ENCODE measurements around the gene TEX14.
"Not testable (repeated sequence)": the region's sequence is repeated elsewhere in the genome, so short reads cannot be mapped to it uniquely, and the experiment has no call there.

TEX14 gene

GRCh38 chr17:58597371-58597770, 94.5 kb downstream of the TEX14 start:
- DNase-seq (ENCODE audit: low spot score), result no peak

DNA sequence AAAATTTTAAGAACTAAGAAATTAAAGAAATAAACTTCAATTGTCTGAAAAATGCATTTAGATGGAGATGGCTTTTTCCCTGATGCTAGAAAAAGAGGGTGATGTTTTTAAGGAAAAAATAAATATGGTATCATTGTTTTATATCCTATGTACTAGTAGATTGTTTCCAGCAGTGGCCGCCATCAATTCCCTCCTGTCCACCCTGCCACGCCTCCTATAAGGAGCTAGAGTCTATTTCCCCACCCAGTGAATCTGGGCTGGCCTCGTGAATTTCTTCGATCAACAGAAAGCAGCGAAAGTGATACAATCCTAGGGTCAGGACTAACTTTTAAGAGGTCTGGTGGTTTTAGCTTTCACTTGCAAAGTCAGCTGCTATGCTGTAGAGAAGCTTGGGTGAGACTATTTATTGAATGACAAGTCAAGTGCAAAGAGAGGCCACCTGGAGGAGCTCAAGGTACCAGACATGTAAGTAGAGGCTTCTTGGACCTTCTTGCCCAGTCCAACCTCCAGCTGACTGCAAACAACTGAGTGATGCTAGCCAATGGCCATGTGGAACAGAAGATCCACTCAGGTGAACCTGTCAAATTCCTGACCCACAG, 96.6 kb downstream of the TEX14 start:
- no peak for DNase-seq (ENCODE audit: low spot score)

- DNase-seq (ENCODE audit: low spot score), result no peak
Measured at GRCh38 chr17:58593123-58593522, 98.7 kb downstream of the TEX14 start.

DNA sequence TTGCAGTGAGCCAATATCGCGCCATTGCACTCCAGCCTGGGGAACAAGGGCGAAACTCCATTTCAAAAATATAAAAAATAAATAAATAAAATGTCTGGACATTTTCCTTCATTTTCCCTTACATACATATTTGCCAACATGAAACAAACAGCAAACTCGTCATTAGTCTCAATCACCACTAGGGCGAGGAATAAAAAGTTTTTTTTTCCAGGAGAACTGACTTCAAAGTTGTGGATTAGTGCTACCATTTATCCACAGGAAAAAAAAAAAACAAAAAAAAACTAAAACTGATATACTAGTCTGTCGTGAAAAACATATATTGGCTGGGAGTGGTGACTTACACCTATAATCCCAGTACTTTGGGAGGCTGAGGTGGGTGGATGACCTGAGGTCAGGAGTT, 100.4 kb downstream of the TEX14 start:
- no peak for DNase-seq (ENCODE audit: low spot score)

GRCh38 chr17:58590377-58590776, 101.5 kb downstream of the TEX14 start:
- DNase-seq (ENCODE audit: low spot score), result no peak

GRCh38 chr17:58587713-58588117, 104.1 kb downstream of the TEX14 start:
- DNase-seq (ENCODE audit: low spot score), result peak; percentile 77

GRCh38 chr17:58586009-58586644, 105.7 kb downstream of the TEX14 start:
- no peak for DNase-seq (ENCODE audit: low spot score)

- DNase-seq (ENCODE audit: low spot score), result no peak
Measured at GRCh38 chr17:58585554-58585953, 106.3 kb downstream of the TEX14 start.

- no peak for DNase-seq (ENCODE audit: low spot score)
Measured at GRCh38 chr17:58583486-58583885, 108.4 kb downstream of the TEX14 start.

DNA sequence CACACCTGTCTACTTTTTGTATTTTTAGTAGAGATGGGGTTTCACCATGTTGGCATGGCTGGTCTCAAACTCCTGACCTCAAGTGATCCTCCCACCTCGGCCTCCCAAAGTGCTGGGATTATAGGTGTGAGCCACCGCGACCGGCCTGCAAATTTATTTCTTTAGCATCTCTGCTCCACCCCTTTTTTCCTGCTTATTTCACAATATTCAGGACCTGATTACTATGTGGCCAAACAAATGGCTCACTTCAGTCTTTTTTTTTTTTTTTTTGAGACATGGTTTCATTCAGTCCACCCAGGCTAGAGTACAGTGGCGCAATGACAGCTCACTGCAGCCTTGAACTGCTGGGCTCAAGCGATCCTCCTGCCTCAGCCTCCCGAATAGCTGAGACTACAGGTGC, 109.1 kb downstream of the TEX14 start:
- DNase-seq (ENCODE audit: low spot score), result not testable (repeated sequence)

- no peak for DNase-seq (ENCODE audit: low spot score)
Measured at GRCh38 chr17:58580671-58581070, 111.2 kb downstream of the TEX14 start.

GRCh38 chr17:58577696-58578095, 114.1 kb downstream of the TEX14 start:
- DNase-seq (ENCODE audit: low spot score), result peak; percentile 40

DNA sequence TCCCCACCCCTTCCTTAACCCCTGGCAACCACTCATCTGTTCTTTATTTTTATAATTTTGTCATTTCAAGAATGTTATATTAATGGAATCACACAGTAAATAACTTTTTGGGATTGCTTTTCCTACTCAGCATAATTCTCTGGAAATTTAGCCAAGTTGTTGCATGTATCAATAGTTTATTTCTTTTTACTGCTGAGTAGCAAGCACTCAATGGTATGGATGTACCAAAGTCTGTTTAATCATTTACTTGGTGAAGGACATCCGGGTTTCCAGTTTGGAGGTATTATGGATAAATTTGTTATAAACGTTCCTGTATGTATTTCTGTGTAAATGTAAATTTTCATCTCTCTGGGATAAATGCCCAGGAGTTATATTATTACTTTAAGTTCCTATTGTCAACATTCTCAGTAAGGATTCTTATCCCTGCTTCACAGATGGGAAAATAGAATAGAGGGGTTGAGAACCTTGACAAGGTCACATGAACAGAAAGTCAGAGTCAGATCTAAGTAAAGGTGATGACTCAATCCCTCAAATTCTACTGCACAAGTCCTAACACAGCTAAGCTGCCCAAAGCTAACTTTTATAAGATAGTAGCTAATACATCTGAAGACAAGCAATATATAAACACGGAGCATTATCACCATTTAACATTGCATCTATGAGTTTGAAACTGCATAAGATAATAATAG, 115.0 kb downstream of the TEX14 start:
- DNase-seq (ENCODE audit: low spot score), result no peak

DNA sequence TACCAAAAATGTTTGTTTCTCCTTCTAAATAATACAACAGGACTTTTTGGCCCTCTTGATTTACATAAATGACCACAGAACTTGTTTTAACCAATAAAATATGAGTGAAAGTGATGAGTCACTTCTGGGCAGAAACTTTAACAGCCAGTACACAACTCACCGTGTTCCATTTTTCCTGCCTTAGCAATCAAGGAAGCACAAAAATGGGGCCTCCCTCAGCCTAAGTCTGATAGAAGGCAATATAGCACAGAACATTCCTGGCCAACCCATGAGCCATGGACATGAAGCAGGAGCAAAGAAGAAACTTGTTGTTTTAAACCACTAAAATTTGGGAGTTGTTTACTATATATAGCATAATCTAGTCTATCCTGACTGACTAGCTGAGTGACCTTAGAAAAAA, 116.3 kb downstream of the TEX14 start:
- DNase-seq (ENCODE audit: low spot score), result no peak

DNA sequence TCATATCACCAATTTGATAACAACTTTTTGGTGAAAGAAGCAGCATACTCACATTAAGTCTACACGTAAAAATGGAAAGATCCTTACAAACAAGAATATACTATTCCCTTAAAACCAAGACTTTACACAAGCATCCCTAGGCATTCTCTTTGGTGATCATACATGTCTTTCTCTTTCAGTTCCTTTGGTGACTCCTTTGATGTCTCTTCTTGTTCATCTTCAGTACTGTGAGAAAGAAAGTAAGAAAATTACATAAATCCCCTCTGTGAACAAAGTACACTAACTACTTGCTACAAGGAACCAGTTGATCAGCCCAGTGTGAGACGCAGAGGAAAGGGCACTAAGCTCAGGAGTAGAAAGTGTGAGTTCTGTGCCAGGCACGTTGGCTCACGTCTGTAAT, 117.8 kb downstream of the TEX14 start:
- DNase-seq (ENCODE audit: low spot score), result no peak

DNA sequence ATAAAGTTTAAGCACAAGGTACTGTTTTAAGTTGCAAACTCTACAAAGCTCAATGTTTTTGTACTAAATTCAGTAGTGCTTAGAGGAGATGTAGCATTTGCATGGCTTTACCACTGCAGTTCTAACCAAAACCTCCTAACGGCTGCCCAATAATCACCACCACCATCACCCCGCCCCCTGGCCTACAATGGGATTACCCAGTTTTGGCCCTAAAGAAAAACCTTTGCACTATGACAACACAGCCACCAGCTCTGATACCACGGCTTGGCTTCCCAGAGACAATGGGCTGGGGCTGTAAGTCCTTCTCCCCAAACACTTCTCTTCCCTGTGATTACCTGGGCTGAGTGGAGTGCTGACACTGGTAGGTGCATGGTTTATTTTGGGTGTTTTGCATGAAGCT, 119.0 kb downstream of the TEX14 start:
- no peak for DNase-seq (ENCODE audit: low spot score)

DNA sequence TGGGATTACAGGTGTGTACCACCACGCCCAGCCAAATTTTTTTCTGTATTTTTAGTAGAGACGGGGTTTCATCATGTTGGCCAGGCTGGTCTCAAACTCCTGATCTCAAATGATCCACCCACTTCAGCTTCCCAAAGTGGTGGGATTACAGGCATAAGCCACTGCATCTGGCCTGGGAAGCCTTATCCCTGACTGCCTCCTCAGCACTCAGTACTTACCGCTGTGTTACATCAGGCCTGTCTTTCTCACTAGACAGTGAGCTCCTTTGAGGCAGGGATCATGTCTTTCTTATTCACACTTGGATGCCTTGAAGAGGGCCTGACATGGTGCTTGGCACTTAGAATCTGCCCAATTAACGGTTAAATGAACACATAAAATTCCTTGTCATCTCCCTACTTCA, 121.1 kb downstream of the TEX14 start:
- DNase-seq (ENCODE audit: low spot score), result no peak

DNA sequence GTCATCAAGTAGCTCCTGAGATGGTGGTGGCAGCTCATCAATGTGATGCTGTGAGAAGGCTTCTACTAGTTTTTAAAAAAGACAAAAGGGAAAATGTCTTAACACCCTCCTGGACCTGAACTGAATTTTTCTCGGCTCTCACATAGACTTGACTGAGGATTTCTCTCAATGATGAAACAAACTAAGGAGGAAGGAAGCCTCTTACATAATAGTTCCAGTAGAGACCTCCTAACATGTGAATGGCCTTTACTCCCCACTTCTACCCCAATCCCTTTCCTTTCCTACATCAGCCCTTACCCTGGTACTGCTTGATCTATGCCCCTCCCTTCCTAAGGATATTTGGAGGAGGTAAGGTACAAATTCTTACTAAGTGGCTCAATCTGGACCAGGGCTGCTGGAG, 122.6 kb downstream of the TEX14 start:
- no peak for DNase-seq (ENCODE audit: low spot score)

DNA sequence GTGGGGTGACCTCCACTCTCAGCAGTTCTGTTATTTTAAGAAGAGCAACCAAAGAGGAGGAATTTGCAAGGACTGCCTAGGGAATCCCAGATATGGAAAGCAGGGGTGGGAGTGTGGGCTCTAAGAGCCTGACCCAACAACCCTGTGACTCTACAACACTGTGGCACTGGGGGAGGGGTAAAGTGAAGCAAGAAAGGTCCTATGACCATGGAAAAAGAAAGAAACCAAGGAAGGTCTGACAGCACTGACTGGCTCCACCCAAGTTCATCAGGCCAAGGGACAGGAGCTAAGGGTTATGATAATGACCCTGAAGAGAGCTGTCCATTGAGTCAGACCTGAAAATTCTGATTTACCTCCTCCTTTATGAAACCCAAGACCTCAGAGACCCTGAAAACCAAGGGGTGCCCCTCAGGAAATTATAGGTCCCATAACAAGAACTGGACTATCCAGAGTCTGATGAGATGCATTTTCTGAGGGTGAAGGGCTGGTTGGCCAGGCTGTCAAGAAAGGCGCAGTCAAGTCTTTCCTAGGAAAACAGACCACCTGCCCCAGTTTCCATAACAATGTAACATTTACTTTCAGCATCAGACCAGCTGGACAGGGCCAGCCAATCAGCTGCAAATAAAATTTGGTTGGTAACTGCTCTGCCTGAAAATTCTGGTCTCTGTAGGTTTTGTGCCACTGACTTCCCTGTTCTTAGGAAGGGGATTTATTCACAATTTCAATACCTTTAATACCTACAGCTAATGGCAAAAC, 123.6 kb downstream of the TEX14 start:
- no peak for DNase-seq (ENCODE audit: low spot score)

DNA sequence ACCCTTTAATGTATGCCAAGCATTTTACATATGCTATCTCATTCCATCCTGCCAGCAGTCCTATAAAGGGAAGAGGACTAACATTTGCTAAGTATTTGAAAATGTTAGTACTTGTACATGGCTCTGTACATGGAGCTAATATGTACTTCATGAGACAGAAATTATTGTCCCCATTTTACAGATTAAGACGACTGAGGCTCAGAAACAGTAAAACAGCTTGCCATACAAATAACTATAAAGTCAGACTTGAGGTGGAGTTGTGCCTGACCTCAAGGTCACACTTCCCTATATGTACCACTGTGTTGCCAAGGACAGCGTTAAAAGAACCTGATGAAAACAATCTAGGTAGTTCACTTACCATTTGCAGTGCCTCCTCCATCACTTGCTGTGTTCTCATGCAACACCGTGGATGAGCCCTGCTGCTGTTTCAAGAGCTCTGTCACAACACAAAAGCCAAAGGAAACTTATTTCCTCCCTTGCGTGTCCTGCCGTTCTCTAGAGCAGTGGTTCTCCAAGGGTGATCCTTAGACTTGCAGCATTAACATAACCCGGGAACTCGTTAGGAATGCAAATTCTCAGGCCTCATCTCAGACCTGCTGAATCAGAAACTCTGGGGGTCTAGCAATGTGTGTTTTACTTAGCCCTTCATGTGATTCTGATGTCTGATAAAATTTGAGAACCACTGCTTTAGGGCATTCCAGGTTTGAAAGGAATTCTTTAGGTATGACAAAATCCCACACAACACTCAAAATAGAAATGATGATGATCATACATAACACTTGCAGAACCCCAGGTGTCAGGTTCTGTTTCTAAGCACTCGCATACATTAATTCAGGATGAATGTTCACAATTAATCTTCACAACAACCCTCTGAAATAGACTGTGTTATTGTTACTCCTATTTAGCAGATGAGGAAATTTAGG, 126.2 kb downstream of the TEX14 start:
- no peak for DNase-seq (ENCODE audit: low spot score)

- DNase-seq (ENCODE audit: low spot score), result no peak
Measured at GRCh38 chr17:58564971-58565370, 126.9 kb downstream of the TEX14 start.

DNA sequence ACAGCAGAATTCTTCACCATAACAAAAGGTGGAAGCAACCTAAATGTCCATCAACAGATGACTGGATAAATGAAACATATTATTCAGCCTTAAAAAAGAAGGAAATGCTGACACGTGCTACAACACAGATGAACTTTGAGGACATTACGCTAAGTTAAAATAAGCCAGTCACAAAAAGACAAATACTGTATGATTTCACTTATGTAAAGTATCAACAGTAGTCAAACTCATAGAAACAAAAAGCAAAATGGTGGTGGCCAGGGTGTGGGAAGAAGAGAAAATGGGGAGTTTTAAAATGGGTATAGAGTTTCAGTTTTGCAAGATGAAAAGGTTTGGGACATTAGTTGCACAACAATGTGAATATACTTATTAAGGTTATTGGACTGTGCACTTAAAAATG, 127.6 kb downstream of the TEX14 start:
- DNase-seq (ENCODE audit: low spot score), result no peak
